AML-193 (cell line): Measurements from ENCODE around the gene PDP2.
"Not testable (repeated sequence)": the region's sequence is repeated elsewhere in the genome, so short reads cannot be mapped to it uniquely, and the experiment has no call there.

Source experiments
- DNase-seq, 2 experiments: peaks; one replicate each; lab custom pipeline; 2025; lab: John Stamatoyannopoulos, UW

PDP2 gene

GRCh38 chr16:66886321-66886720 is 6.0 kb downstream of the PDP2 start:
- DNase-seq: no peak

GRCh38 chr16:66886914-66887313 is 6.6 kb downstream of the PDP2 start:
- no peak for DNase-seq

GRCh38 chr16:66888647-66889615 is 8.6 kb downstream of the PDP2 start:
- DNase-seq: no peak

GRCh38 chr16:66889622-66890021 is 9.3 kb downstream of the PDP2 start:
- DNase-seq: no peak

GRCh38 chr16:66890799-66891198 is 10.5 kb downstream of the PDP2 start:
- no peak for DNase-seq

- DNase-seq: no peak
Measured at GRCh38 chr16:66891360-66891759, 11.0 kb downstream of the PDP2 start.

GRCh38 chr16:66891797-66892196 is 11.5 kb downstream of the PDP2 start:
- DNase-seq: no peak

GRCh38 chr16:66894055-66894454 is 13.7 kb downstream of the PDP2 start:
- no peak for DNase-seq

- peak; percentile 64 to 74 for DNase-seq
Measured at GRCh38 chr16:66894948-66895688, 14.8 kb downstream of the PDP2 start.

- no peak for DNase-seq
Measured at GRCh38 chr16:66895689-66895979, 15.3 kb downstream of the PDP2 start.

- no peak for DNase-seq
Measured at GRCh38 chr16:66895999-66896398, 15.7 kb downstream of the PDP2 start.

GRCh38 chr16:66896682-66897081 is 16.4 kb downstream of the PDP2 start:
- not testable (repeated sequence) for DNase-seq

- DNase-seq: no peak
Measured at GRCh38 chr16:66898207-66898606, 17.9 kb downstream of the PDP2 start.

GRCh38 chr16:66898933-66899309 is 18.6 kb downstream of the PDP2 start:
- DNase-seq: no peak

- DNase-seq: peak in 1 of 2 experiments; percentile 8
Measured at GRCh38 chr16:66899310-66899944, 19.1 kb downstream of the PDP2 start.

- no peak for DNase-seq
Measured at GRCh38 chr16:66899945-66900710, 19.8 kb downstream of the PDP2 start.

- DNase-seq: no peak
Measured at GRCh38 chr16:66900721-66901441, 20.6 kb downstream of the PDP2 start.

- DNase-seq: no peak
Measured at GRCh38 chr16:66901626-66902025, 21.3 kb downstream of the PDP2 start.

GRCh38 chr16:66902648-66903543 is 22.6 kb downstream of the PDP2 start:
- DNase-seq: no peak
